IMR-90 (cell line): ENCODE results near the gene SLC22A2. TPM values are rescaled to one million over a fixed set of nuclear protein-coding genes. Genes with fewer than 3 reads are reported as not detected.

Experiments
- ATAC-seq: fragments of 200-7000 bp; cut with Tn5 transposase; 2 replicates; pipeline ENCODE4 v1.9.1; 2020; ENCODE audit warnings: low read depth, mild to moderate bottlenecking, moderate library complexity
- BruUV-seq: library from RNA; stranded (reverse); fragments of 400-500 nt; replicated peaks from 2 replicates; lab custom pipeline; 2021; lab: Mats Ljungman, UMichigan
- CTCF ChIA-PET: fragments of 300-600 bp; formaldehyde crosslinking; extraction: SDS; loops from one replicate; lab custom pipeline; 2021; ENCODE audit warnings: antibody characterized with exemption; lab: Yijun Ruan, JAX
- POLR2A ChIA-PET: fragments of 300-600 bp; sonication (Branson Sonifier 250); formaldehyde crosslinking; loops from one replicate; lab custom pipeline; 2022; ENCODE audit warnings: antibody characterized with exemption; ENCODE audit not compliant: unreplicated experiment; lab: Charles Lee
- DNase-seq: peaks from one replicate; pipeline ENCODE4 v3.0.0; 2013
- H2AFZ ChIP-seq: replicated peaks from 2 replicates; pipeline ENCODE3; 2013; ENCODE audit warnings: low read length, mild to moderate bottlenecking; ENCODE audit not compliant: poor library complexity
- H2AK5ac ChIP-seq: 2 replicates; pipeline ENCODE4 v1.6.1; 2013; ENCODE audit warnings: low read depth, low read length, inconsistent platforms
- H2AK9ac ChIP-seq: replicated peaks from 2 replicates; pipeline ENCODE3; 2013; ENCODE audit warnings: mild to moderate bottlenecking, low read depth, low read length, moderate library complexity; ENCODE audit not compliant: poor library complexity
- H2BK120ac ChIP-seq: 2 replicates; pipeline ENCODE4 v1.6.1; 2013; ENCODE audit warnings: low read depth, low read length, inconsistent platforms
- H2BK15ac ChIP-seq: 3 replicates; pipeline ENCODE4 v1.6.1; 2013; ENCODE audit warnings: low read depth, low read length, inconsistent platforms
- H2BK20ac ChIP-seq: 2 replicates; pipeline ENCODE4 v1.6.1; 2013; ENCODE audit warnings: low read depth, mild to moderate bottlenecking, inconsistent platforms, low read length, moderate library complexity
- H2BK5ac ChIP-seq: 2 replicates; pipeline ENCODE4 v1.6.1; 2013; ENCODE audit warnings: mild to moderate bottlenecking, low read depth, low read length, inconsistent platforms; ENCODE audit not compliant: poor library complexity, severe bottlenecking
- H3K14ac ChIP-seq: replicated peaks from 2 replicates; pipeline ENCODE4 v1.6.1; 2013; ENCODE audit warnings: low read depth, low read length, inconsistent platforms
- H3K18ac ChIP-seq: 2 replicates; pipeline ENCODE4 v1.6.1; 2013; ENCODE audit warnings: low read depth, low read length, control low read depth
- H3K23ac ChIP-seq: 2 replicates; pipeline ENCODE4 v1.6.1; 2013; ENCODE audit warnings: low read depth, low read length, inconsistent platforms
- H3K27ac ChIP-seq: 2 replicates; pipeline ENCODE4 v1.5.1; 2013; ENCODE audit warnings: mild to moderate bottlenecking, control low read depth, low read length; ENCODE audit not compliant: insufficient read depth
- H3K27me3 ChIP-seq: 2 replicates; pipeline ENCODE4 v1.6.1; 2013; ENCODE audit warnings: low read length; ENCODE audit not compliant: control insufficient read depth, insufficient read depth
- H3K36me3 ChIP-seq: 2 replicates; pipeline ENCODE4 v1.6.1; 2013; ENCODE audit warnings: low read length, mixed read lengths; ENCODE audit not compliant: control insufficient read depth, insufficient read depth
- H3K4ac ChIP-seq: 2 replicates; pipeline ENCODE4 v1.6.1; 2013; ENCODE audit warnings: low read depth, low read length, inconsistent platforms
- H3K4me1 ChIP-seq: 2 replicates; pipeline ENCODE4 v1.6.1; 2013; ENCODE audit warnings: low read length, mixed read lengths; ENCODE audit not compliant: control insufficient read depth, insufficient read depth
- H3K4me2 ChIP-seq: 2 replicates; pipeline ENCODE4 v1.6.1; 2013; ENCODE audit warnings: low read depth, mild to moderate bottlenecking, control low read depth, low read length, moderate library complexity
- H3K4me3 ChIP-seq: 2 replicates; pipeline ENCODE4 v1.5.1; 2013; ENCODE audit warnings: low read depth, mild to moderate bottlenecking, control low read depth, low read length, moderate library complexity; ENCODE audit not compliant: insufficient read depth
- H3K56ac ChIP-seq: 2 replicates; pipeline ENCODE4 v1.6.1; 2013; ENCODE audit warnings: low read length, inconsistent platforms; ENCODE audit not compliant: insufficient read depth; ENCODE audit errors: extremely low read depth
- H3K79me1 ChIP-seq, 2 experiments: 2 replicates each; pipeline ENCODE4 v1.6.1; 2013; ENCODE audit warnings: low read length in 2 of 2, inconsistent platforms in 1 of 2, low read depth in 1 of 2
- H3K9ac ChIP-seq: 2 replicates; pipeline ENCODE4 v1.6.1; 2013; ENCODE audit warnings: low read depth, low read length, control low read depth
- H3K9me1 ChIP-seq: 2 replicates; pipeline ENCODE4 v1.6.1; 2013; ENCODE audit warnings: low read length, inconsistent platforms; ENCODE audit not compliant: insufficient read depth
- H3K9me3 ChIP-seq: 2 replicates; pipeline ENCODE4 v1.6.1; 2013; ENCODE audit warnings: low read length; ENCODE audit not compliant: control insufficient read depth, insufficient read depth
- H4K20me1 ChIP-seq: 2 replicates; pipeline ENCODE4 v1.6.1; 2013; ENCODE audit warnings: low read length, inconsistent platforms; ENCODE audit not compliant: insufficient read depth
- H4K5ac ChIP-seq: 2 replicates; pipeline ENCODE4 v1.6.1; 2013; ENCODE audit warnings: mild to moderate bottlenecking, low read depth, low read length, control low read depth
- H4K8ac ChIP-seq, 2 experiments: 2 replicates each; pipeline ENCODE4 v1.6.1; 2013; ENCODE audit warnings: low read depth in 2 of 2, low read length in 2 of 2, control low read depth in 1 of 2, inconsistent platforms in 1 of 2
- H4K91ac ChIP-seq: 2 replicates; pipeline ENCODE4 v1.6.1; 2013; ENCODE audit warnings: low read depth, low read length, inconsistent platforms; ENCODE audit not compliant: insufficient read depth
- BHLHE40 ChIP-seq: fragments of 150-350 bp; IDR thresholded peaks from 2 replicates; pipeline ENCODE4 v1.6.1; 2016; ENCODE audit warnings: mild to moderate bottlenecking, low read depth, low read length
- CEBPB ChIP-seq: IDR thresholded peaks from 2 replicates; pipeline ENCODE4 v1.6.1; 2012; ENCODE audit warnings: low read depth, low read length, improper control_type of control experiment
- CHD1 ChIP-seq: IDR thresholded peaks from 2 replicates; pipeline ENCODE4 v1.6.1; 2012; ENCODE audit warnings: low read depth, low read length, improper control_type of control experiment
- CTCF ChIP-seq: conservative IDR thresholded peaks from 2 replicates; pipeline ENCODE4 v1.5.1; 2012; ENCODE audit warnings: mild to moderate bottlenecking, low read depth, low read length, improper control_type of control experiment
- ELK1 ChIP-seq: fragments of 150-350 bp; IDR thresholded peaks from 2 replicates; pipeline ENCODE4 v1.6.1; 2016; ENCODE audit warnings: low read depth, mild to moderate bottlenecking, low read length, moderate library complexity, borderline replicate concordance
- FOS ChIP-seq: fragments of 150-350 bp; IDR thresholded peaks from 2 replicates; pipeline ENCODE4 v1.6.1; 2016; ENCODE audit warnings: low read depth, low read length
- MAFK ChIP-seq: IDR thresholded peaks from 2 replicates; pipeline ENCODE4 v1.6.1; 2012; ENCODE audit warnings: low read depth, low read length, improper control_type of control experiment
- MAZ ChIP-seq: IDR thresholded peaks from 2 replicates; pipeline ENCODE4 v1.6.1; 2012; ENCODE audit warnings: low read depth, mild to moderate bottlenecking, low read length, improper control_type of control experiment, moderate library complexity, borderline replicate concordance
- MXI1 ChIP-seq: IDR thresholded peaks from 2 replicates; pipeline ENCODE4 v1.6.1; 2012; ENCODE audit warnings: low read depth, mild to moderate bottlenecking, low read length, moderate library complexity, borderline replicate concordance
- NFE2L2 ChIP-seq: fragments of 150-350 bp; IDR thresholded peaks from 2 replicates; pipeline ENCODE4 v1.6.1; 2016; ENCODE audit warnings: low read depth, mild to moderate bottlenecking, low read length
- POLR2A ChIP-seq: IDR thresholded peaks from 2 replicates; pipeline ENCODE4 v1.6.1; 2012; ENCODE audit warnings: mild to moderate bottlenecking, low read depth, low read length
- RAD21 ChIP-seq: IDR thresholded peaks from 2 replicates; pipeline ENCODE4 v1.6.1; 2012; ENCODE audit warnings: low read length, improper control_type of control experiment
- RCOR1 ChIP-seq: IDR thresholded peaks from 2 replicates; pipeline ENCODE4 v1.6.1; 2012; ENCODE audit warnings: mild to moderate bottlenecking, low read length, improper control_type of control experiment; ENCODE audit not compliant: insufficient replicate concordance
- RFX5 ChIP-seq: IDR thresholded peaks from 2 replicates; pipeline ENCODE4 v1.8.0; 2012; ENCODE audit warnings: low read depth, mild to moderate bottlenecking, low read length, moderate library complexity
- SMC3 ChIP-seq: fragments of 150-350 bp; IDR thresholded peaks from 2 replicates; pipeline ENCODE4 v1.6.1; 2016; ENCODE audit warnings: low read depth, mild to moderate bottlenecking, antibody characterized with exemption, low read length, moderate library complexity
- USF2 ChIP-seq: fragments of 150-350 bp; IDR thresholded peaks from 2 replicates; pipeline ENCODE4 v1.6.1; 2017; ENCODE audit warnings: mild to moderate bottlenecking, antibody characterized with exemption, low read length, low read depth
- WGBS, 2 experiments: methylation state at CpG; one replicate each; pipeline versions ENCODE4 v1.1.5 to v1.1.7; 2013; ENCODE audit warnings: missing lambda C conversion rate in 2 of 2; ENCODE audit not compliant: insufficient read length in 1 of 2; ENCODE audit errors: extremely low coverage in 2 of 2; 5-methylcytosine and 5-hydroxymethylcytosine counted together
- dilution Hi-C: fragments of 300-500 bp; cut with HindIII; formaldehyde crosslinking; loops from one replicate; pipeline ENCODE4 v1.14.3; 2018; ENCODE audit warnings: low sequenced_read_pairs; ENCODE audit not compliant: unreplicated experiment
- in situ Hi-C: fragments of 300-500 bp; cut with MboI; formaldehyde crosslinking; loops from 3 replicates; pipeline ENCODE4 v1.14.3; 2019; ENCODE audit warnings: low sequenced_read_pairs, inconsistent platforms, mixed read lengths
- intact Hi-C: fragments of 100-400 bp; cut with micrococcal nuclease; formaldehyde crosslinking; loops from 2 replicates; pipeline ENCODE4 v1.10.0; 2022
- polyA plus RNA-seq, 3 experiments: library from polyadenylated mRNA; depleted of rRNA; stranded (reverse); fragments of >200 nt; gene quantifications; 2 replicates each; pipeline ENCODE4 v1.2.3, GENCODE V29; 2012; ENCODE audit warnings: low replicate concordance in 1 of 3
- total RNA-seq: library from RNA; depleted of rRNA; stranded (reverse); fragments of >200 nt; gene quantifications from 2 replicates; pipeline ENCODE4 v1.2.3, GENCODE V29; 2012

Gene SLC22A2
- total and polyA plus RNA-seq, 2 of the 4 experiments (the other 2 are of a cell fraction), result not detected

GRCh38 chr6:160217863-160218262 lies 40.8 kb downstream of the SLC22A2 start:
- WGBS, 2 experiments, result no CpG with 5 or more reads among the region's 4 CpGs
- Histone ChIP-seq H2BK5ac (no peak overlapping the region), H2BK20ac (no peak overlapping the region), H4K5ac (no peak overlapping the region), H2AK9ac (no peak overlapping the region), H4K8ac (no peak overlapping the region), H3K14ac (no peak overlapping the region), H3K9ac (no peak overlapping the region), H3K79me1 (no peaks in the 10 kb centered on the region), H3K9me1 (no peaks in the 10 kb centered on the region), H3K56ac (no peak overlapping the region), H2BK120ac (no peak overlapping the region), H2BK15ac (no peak overlapping the region), H3K23ac (no peak overlapping the region), H3K4ac (no peak overlapping the region), H2AK5ac (no peak overlapping the region), H3K18ac (no peak overlapping the region), H3K27me3 (no peaks in the 10 kb centered on the region), H3K4me3 (no peak overlapping the region), H3K27ac (no peak overlapping the region), H3K4me2 (no peak overlapping the region), H4K91ac (no peak overlapping the region), H4K20me1 (no peaks in the 10 kb centered on the region), H3K9me3 (peaks cover 6% of the 10 kb centered on the region), H3K4me1 (no peaks in the 10 kb centered on the region), H3K36me3 (no peaks in the 10 kb centered on the region), H2AFZ (no peak overlapping the region)
- TF ChIP-seq RFX5 (no peak), ELK1 (no peak), RCOR1 (no peak), POLR2A (no peak), NFE2L2 (no peak), CHD1 (no peak), MXI1 (no peak), CEBPB (no peak), MAZ (no peak), CTCF (no peak), MAFK (no peak), USF2 (no peak), FOS (no peak), RAD21 (no peak), SMC3 (no peak), BHLHE40 (no peak)
- CTCF ChIA-PET, result no interaction called here
- POLR2A ChIA-PET, result no interaction called here
- intact Hi-C loops (no loop called here), in situ Hi-C loops (no loop called here), dilution Hi-C loops (no loop called here)
- no TSS peak for BruUV-seq
- no peak for ATAC-seq
- DNase-seq, result no peak
